ENCODE data around the gene ZNF91. TPM values are rescaled to one million over a fixed set of nuclear protein-coding genes. Genes with fewer than 3 reads are reported as not detected.

ZNF91 gene
- total RNA-seq, 1 donor from 2014 or later = 40.7 TPM

Small RNA genes lying within 50 kb of the gene (small RNA-seq; reads per million reads assigned to genes)
- gene VN1R91P = not detected

Other genes with a start within 250 kb of the ZNF91 start
- gene ZNF724, start 145.1 kb downstream of the ZNF91 start, total RNA-seq = 3.7 TPM

Data from skeletal muscle tissue (tissue), 2 donors.